Endothelial cell of umbilical vein (primary cell): Measurements from ENCODE around the gene VPS37D. TPM values are rescaled to one million over a fixed set of nuclear protein-coding genes. Genes with fewer than 3 reads are reported as not detected.

Experiments used
- BruUV-seq: library from RNA; stranded (reverse); fragments of 400-500 nt; replicated peaks from 2 replicates; lab custom pipeline; 2021; lab: Mats Ljungman, UMichigan
- CTCF ChIA-PET: fragments of 300-600, 350-600 bp; sonication (Branson Sonifier 250); formaldehyde crosslinking; loops from one replicate; lab custom pipeline; 2021; ENCODE audit warnings: antibody characterized with exemption, inconsistent platforms; lab: Charles Lee
- POLR2A ChIA-PET: fragments of 300-600, 350-600 bp; sonication (Branson Sonifier 250); formaldehyde crosslinking; loops from one replicate; lab custom pipeline; 2021; ENCODE audit warnings: antibody characterized with exemption, inconsistent platforms; lab: Charles Lee
- DNase-seq: peaks from one replicate; pipeline ENCODE4 v3.0.0-alpha.2; 2011; ENCODE audit warnings: low read depth, low spot score
- FAIRE-seq: peaks from 2 replicates; lab custom pipeline; 2011; peaks lifted over from hg19 to GRCh38; lab: Jason Lieb, UNC
- H2AFZ ChIP-seq: 2 replicates; pipeline ENCODE4 v1.6.0; 2012; ENCODE audit warnings: low read depth, low read length, control low read depth, inconsistent platforms
- H3K27ac ChIP-seq: 2 replicates; pipeline ENCODE4 v1.5.1; 2011; ENCODE audit warnings: low read depth, mild to moderate bottlenecking, control low read depth, low read length, moderate library complexity; ENCODE audit not compliant: insufficient read depth
- H3K27me3 ChIP-seq, 2 experiments: 2 replicates each; pipeline versions ENCODE4 v1.6.0 to v1.6.1; 2011; ENCODE audit warnings: low read length in 2 of 2, mixed read lengths in 1 of 2; ENCODE audit not compliant: control insufficient read depth in 2 of 2, insufficient read depth in 2 of 2
- H3K36me3 ChIP-seq, 2 experiments: 2 replicates in 1 of 2; 3 replicates in 1 of 2; pipeline ENCODE4 v1.5.1; 2011; ENCODE audit warnings: low read length in 2 of 2, mild to moderate bottlenecking in 1 of 2, moderate library complexity in 1 of 2; ENCODE audit not compliant: control insufficient read depth in 2 of 2, insufficient read depth in 2 of 2; ENCODE audit errors: extremely low read depth in 1 of 2
- H3K4me1 ChIP-seq: 3 replicates; pipeline ENCODE4 v1.5.1; 2011; ENCODE audit warnings: mild to moderate bottlenecking, low read length; ENCODE audit not compliant: control insufficient read depth, insufficient read depth; ENCODE audit errors: extremely low read depth
- H3K4me2 ChIP-seq: 2 replicates; pipeline ENCODE4 v1.6.1; 2011; ENCODE audit warnings: low read length, control low read depth, mixed read lengths; ENCODE audit not compliant: insufficient read depth
- H3K4me3 ChIP-seq, 3 experiments: fragments of 200-600 bp in 1 of 3; sonication (generic), shearing (Covaris generic) in 1 of 3; replicated peaks in 1 of 3; 2 replicates each; pipeline ENCODE4 v1.5.1; 2011 to 2016; ENCODE audit warnings: control low read depth in 3 of 3, low read length in 3 of 3, mild to moderate bottlenecking in 2 of 3, inconsistent platforms in 1 of 3, low read depth in 1 of 3, moderate library complexity in 1 of 3; ENCODE audit not compliant: insufficient read depth in 1 of 3
- H3K79me2 ChIP-seq: 2 replicates; pipeline ENCODE4 v1.6.0; 2012; ENCODE audit warnings: low read length, inconsistent platforms; ENCODE audit not compliant: control insufficient read depth, insufficient read depth
- H3K9ac ChIP-seq: replicated peaks from 2 replicates; pipeline ENCODE3; 2011; ENCODE audit warnings: low read length, control low read depth; ENCODE audit not compliant: insufficient read depth; ENCODE audit errors: extremely low read depth
- H3K9me1 ChIP-seq: replicated peaks from 3 replicates; pipeline ENCODE4 v1.6.0; 2011; ENCODE audit warnings: mild to moderate bottlenecking, low read length; ENCODE audit not compliant: control insufficient read depth, insufficient read depth; ENCODE audit errors: extremely low read depth
- H3K9me3 ChIP-seq: replicated peaks from 2 replicates; pipeline ENCODE4 v1.5.1; 2012; ENCODE audit warnings: low read length, inconsistent platforms; ENCODE audit not compliant: control insufficient read depth, insufficient read depth
- H4K20me1 ChIP-seq: replicated peaks from 2 replicates; pipeline ENCODE3; 2011; ENCODE audit warnings: mild to moderate bottlenecking, low read length; ENCODE audit not compliant: control insufficient read depth, insufficient read depth; ENCODE audit errors: extremely low read depth
- CTCF ChIP-seq, 2 donors: IDR thresholded peaks; 1 replicate in 1 of 2; 2 replicates in 1 of 2; pipeline ENCODE4 v1.5.1; 2011; ENCODE audit warnings: low read length in 2 of 2, mild to moderate bottlenecking in 2 of 2, moderate library complexity in 2 of 2, control low read depth in 1 of 2, inconsistent platforms in 1 of 2, low read depth in 1 of 2; ENCODE audit not compliant: insufficient read depth in 1 of 2; ENCODE audit errors: extremely low read depth in 1 of 2
- EZH2 ChIP-seq: IDR thresholded peaks from 2 replicates; pipeline ENCODE4 v1.6.1; 2012; ENCODE audit warnings: borderline replicate concordance, low read depth, mild to moderate bottlenecking, moderate library complexity, low read length, inconsistent platforms; ENCODE audit not compliant: severe bottlenecking
- FOS ChIP-seq: IDR thresholded peaks from 2 replicates; pipeline ENCODE4 v1.6.1; 2011; ENCODE audit warnings: mild to moderate bottlenecking, low read length, moderate library complexity, borderline replicate concordance; ENCODE audit not compliant: insufficient read depth
- GATA2 ChIP-seq: IDR thresholded peaks from 2 replicates; pipeline ENCODE4 v1.7.0; 2011; ENCODE audit warnings: low read depth, mild to moderate bottlenecking, moderate library complexity, mixed read lengths, low read length; ENCODE audit not compliant: insufficient read length, insufficient read depth
- JUN ChIP-seq: IDR thresholded peaks from 2 replicates; pipeline ENCODE4 v1.6.1; 2011; ENCODE audit warnings: borderline replicate concordance, low read depth; ENCODE audit not compliant: insufficient read length, insufficient read depth
- MYC ChIP-seq: IDR thresholded peaks from one replicate; pipeline ENCODE4 v1.6.1; 2011; ENCODE audit warnings: mild to moderate bottlenecking, low read depth, low read length
- POLR2A ChIP-seq: IDR thresholded peaks from 2 replicates; pipeline ENCODE4 v1.6.1; 2012; ENCODE audit warnings: low read depth, mild to moderate bottlenecking, control low read depth, low read length
- POLR2AphosphoS5 ChIP-seq: IDR thresholded peaks from 2 replicates; pipeline ENCODE4 v1.6.1; 2012; ENCODE audit warnings: low read depth, mild to moderate bottlenecking, control low read depth, low read length, moderate library complexity; ENCODE audit not compliant: insufficient read depth
- dilution Hi-C: fragments of 300-500 bp; cut with MboI; formaldehyde crosslinking; loops from one replicate; pipeline ENCODE4 v1.15.0; 2019; ENCODE audit warnings: low sequenced_read_pairs; ENCODE audit not compliant: extremely low pct_ligation_motif_present
- intact Hi-C: fragments of 100-400 bp; cut with micrococcal nuclease; formaldehyde crosslinking; loops from one replicate; pipeline ENCODE4 v1.10.0; 2022
- polyA plus RNA-seq, 4 experiments: library from polyadenylated mRNA; depleted of rRNA in 3 of 4; stranded (reverse) in 3 of 4; unstranded in 1 of 4; fragments of >200 nt; gene quantifications; 2 replicates each; pipeline versions ENCODE4 v1.2.1 to v1.2.3, GENCODE V29; 2011 to 2012; ENCODE audit warnings: missing spikeins in 1 of 4
- total RNA-seq: library from RNA; stranded (reverse); gene quantifications from 2 replicates; pipeline ENCODE4 v1.2.3, GENCODE V29; 2021
- TF ChIP-seq, protein P1 (sequence below): IDR thresholded peaks from 2 replicates; pipeline ENCODE4 v1.6.1; 2011; ENCODE audit not compliant: insufficient read depth, insufficient read length

The VPS37D gene
- total and polyA plus RNA-seq, 2 donors (not counting 3 experiments of a cell fraction or from before 2014, with no cell fraction given) = 2.0 to 2.1 TPM

DNA sequence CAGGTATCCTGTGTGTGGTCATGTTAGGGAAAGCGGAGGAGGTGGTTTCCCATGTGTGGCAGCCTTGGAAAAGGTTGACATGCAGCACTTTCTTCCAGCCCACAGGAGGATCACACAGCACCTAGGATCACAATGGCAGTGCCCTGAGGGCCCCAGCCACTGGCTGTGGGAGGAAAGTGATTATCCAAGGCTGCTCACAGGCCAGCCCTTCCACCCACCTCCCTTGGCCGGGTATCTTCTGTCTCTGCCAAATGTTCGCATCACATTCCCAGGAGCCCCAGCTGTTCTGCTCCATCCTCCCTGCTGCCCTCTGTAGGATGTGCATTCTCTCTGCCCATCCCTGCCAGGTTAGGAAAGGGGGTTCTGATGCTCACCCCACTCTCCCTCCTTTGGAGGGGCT, 40.8 kb upstream of the VPS37D start:
- Histone ChIP-seq H3K27me3 (peaks cover 25 to 39% of the 10 kb centered on the region in 2 experiments), H2AFZ (no peak overlapping the region), H3K9me3 (no peaks in the 10 kb centered on the region), H3K79me2 (no peaks in the 10 kb centered on the region), H3K4me1 (peaks cover 3% of the 10 kb centered on the region), H3K36me3 (no peaks in the 10 kb centered on the region), H3K4me2 (no peak overlapping the region), H4K20me1 (no peaks in the 10 kb centered on the region), H3K9me1 (no peaks in the 10 kb centered on the region), H3K27ac (no peak overlapping the region), H3K4me3 (no peak overlapping the region), H3K9ac (no peak overlapping the region)
- intact Hi-C loops = loop anchor here (5.0 kb wide), 1 partner anchor 40 kb away; the partner anchor contains the start of gene VPS37D
- ChIA-PET CTCF (interaction anchor here (0.8 to 1.4 kb wide), 3 partner anchors 20 to 99 kb away, joined by 3 to 6 read pairs (median 5); no protein-coding TSS in a partner anchor), POLR2A (no interaction called here)
- dilution Hi-C loops = no loop called here
- no TSS peak for BruUV-seq
- FAIRE-seq = no peak
- no peak for TF ChIP-seq FOS
- no peak for TF ChIP-seq JUN
- no peak for TF ChIP-seq POLR2AphosphoS5
- TF ChIP-seq CTCF (IDR thresholded peaks at IDR 0.05; ENCODE audit: extremely low read depth in 1 of 2, insufficient read depth in 1 of 2, low read depth in 1 of 2, low read length in 2 of 2) = no peak
- TF ChIP-seq MYC = no peak
- TF ChIP-seq GATA2 = no peak
- no peak for TF ChIP-seq EZH2
- no peak for TF ChIP-seq POLR2A
- TF ChIP-seq, protein P1, sequence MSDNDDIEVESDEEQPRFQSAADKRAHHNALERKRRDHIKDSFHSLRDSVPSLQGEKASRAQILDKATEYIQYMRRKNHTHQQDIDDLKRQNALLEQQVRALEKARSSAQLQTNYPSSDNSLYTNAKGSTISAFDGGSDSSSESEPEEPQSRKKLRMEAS = no peak
- no peak for DNase-seq
